ENCODE measurements around the gene TMEM207. TPM values are rescaled to one million over a fixed set of nuclear protein-coding genes. Genes with fewer than 3 reads are reported as not detected.

TMEM207 gene
- total RNA-seq, 1 experiment from 2014 or later = not detected

- no peak overlapping the region for H2BK20ac ChIP-seq (ENCODE audit: low read depth, low read length, poor library complexity, severe bottlenecking)
- H3K4me3 Mint-ChIP-seq = no peak overlapping the region
- TF ChIP-seq CTCF (conservative IDR thresholded peaks at IDR 0.05) = no peak
- no peak overlapping the region for H3K14ac ChIP-seq (ENCODE audit: insufficient read depth, low read length)
- H3K27ac ChIP-seq (ENCODE audit: insufficient read length, low read depth, low read length) = no peak overlapping the region
- H3K56ac ChIP-seq (ENCODE audit: insufficient read length, low read depth, low read length) = no peak overlapping the region
- H3K36me3 Mint-ChIP-seq (ENCODE audit: insufficient read depth in 1 of 3, low read depth in 3 of 3) = no peaks in the 10 kb centered on the region
- no peaks in the 10 kb centered on the region for H3K4me1 ChIP-seq (ENCODE audit: insufficient read depth, low read length)
- no peak overlapping the region for H3T11ph ChIP-seq (ENCODE audit: low read length)
- H2BK120ac ChIP-seq (ENCODE audit: low read depth, low read length, poor library complexity, severe bottlenecking) = no peak overlapping the region
- H3K27ac Mint-ChIP-seq = no peak overlapping the region
- no peaks in the 10 kb centered on the region for H3K79me2 ChIP-seq (ENCODE audit: insufficient read depth, low read length)
- H3K79me1 ChIP-seq (ENCODE audit: insufficient read depth, low read depth, low read length, poor library complexity, severe bottlenecking) = no peaks in the 10 kb centered on the region
- H3K9ac ChIP-seq (ENCODE audit: extremely low read depth, insufficient read length, low read length) = no peak overlapping the region
- peaks cover 0 to 3% of the 10 kb centered on the region in 2 experiments; a peak in 1 of 4 replicates for H3K4me1 Mint-ChIP-seq
- H3K9me3 Mint-ChIP-seq = no peaks in the 10 kb centered on the region
- H2AK5ac ChIP-seq (ENCODE audit: insufficient read length, low read length) = no peak overlapping the region
- no CpG with 5 or more reads among the region's 2 CpGs for WGBS (ENCODE audit: extremely low coverage, insufficient read length, low lambda C conversion rate)
- H3K9me3 ChIP-seq (ENCODE audit: control insufficient read depth, low read depth, low read length) = no peaks in the 10 kb centered on the region
- no peaks in the 10 kb centered on the region for H4K20me1 ChIP-seq (ENCODE audit: control insufficient read depth, insufficient read depth, insufficient read length)
- DNase-seq = no peak
- H2BK5ac ChIP-seq (ENCODE audit: insufficient read length, low read length) = no peak overlapping the region
- no peaks in the 10 kb centered on the region for H3K23me2 ChIP-seq (ENCODE audit: insufficient read length, low read depth, low read length, poor library complexity, severe bottlenecking)
- no peaks in the 10 kb centered on the region for H3K27me3 Mint-ChIP-seq (ENCODE audit: low read depth)
- H4K91ac ChIP-seq (ENCODE audit: insufficient read length, low read depth, low read length) = no peak overlapping the region
- no peak overlapping the region for H3K4ac ChIP-seq (ENCODE audit: low read depth, low read length)
- H2BK12ac ChIP-seq (ENCODE audit: insufficient read length, low read depth, low read length) = no peak overlapping the region
- no peak overlapping the region for H2AFZ ChIP-seq (ENCODE audit: low read length)
- no peak overlapping the region for H3K18ac ChIP-seq (ENCODE audit: insufficient read length, low read depth, low read length)
- H3K27me3 ChIP-seq (ENCODE audit: insufficient read depth, low read length) = no peaks in the 10 kb centered on the region
- no peak overlapping the region for H3K4me2 ChIP-seq (ENCODE audit: insufficient read depth, insufficient read length, low read length)
- H4K8ac ChIP-seq (replicated peaks; ENCODE audit: insufficient read length, low read depth, low read length) = no peak overlapping the region
- no peak overlapping the region for H3K23ac ChIP-seq (ENCODE audit: insufficient read length, low read depth, low read length)
- no peak overlapping the region for H4K5ac ChIP-seq (ENCODE audit: insufficient read length, low read depth, low read length)
- H2BK15ac ChIP-seq (ENCODE audit: low read depth, low read length) = no peak overlapping the region
These were observed 48.6 kb upstream of the TMEM207 start for GRCh38 chr3:190498293-190498692.
